Hematopoietic multipotent progenitor cell treated with erythropoietin and hydrocortisone succinate and interleukin-3 and kit ligand, for 8 days (in vitro differentiated cells): ENCODE data around the gene MBL2.

Experiments used
- DNase-seq: peaks from one replicate; pipeline ENCODE4 v3.0.0-alpha.2; 2015

The MBL2 gene

GRCh38 chr10:52771534-52772445 is 794 bp downstream of the MBL2 start:
- no peak for DNase-seq

GRCh38 chr10:52770904-52771303 is 1.7 kb downstream of the MBL2 start:
- DNase-seq, result no peak

- DNase-seq, result no peak
Measured at GRCh38 chr10:52769966-52770365, 2.6 kb downstream of the MBL2 start.

GRCh38 chr10:52768001-52768532 is 4.5 kb downstream of the MBL2 start:
- DNase-seq, result peak; percentile 72

- DNase-seq, result no peak
Measured at GRCh38 chr10:52762088-52762487, 10.5 kb downstream of the MBL2 start.

- peak; percentile 16 for DNase-seq
Measured at GRCh38 chr10:52759154-52759553, 13.4 kb downstream of the MBL2 start.

- no peak for DNase-seq
Measured at GRCh38 chr10:52758406-52758805, 14.2 kb downstream of the MBL2 start.

- no peak for DNase-seq
Measured at GRCh38 chr10:52757773-52758172, 14.8 kb downstream of the MBL2 start.

GRCh38 chr10:52756966-52757365 is 15.6 kb downstream of the MBL2 start:
- no peak for DNase-seq

GRCh38 chr10:52756295-52756694 is 16.3 kb downstream of the MBL2 start:
- DNase-seq, result no peak

- peak; percentile 65 for DNase-seq
Measured at GRCh38 chr10:52755297-52756062, 17.1 kb downstream of the MBL2 start.

GRCh38 chr10:52752801-52753445 is 19.7 kb downstream of the MBL2 start:
- no peak for DNase-seq

- no peak for DNase-seq
Measured at GRCh38 chr10:52752261-52752660, 20.3 kb downstream of the MBL2 start.

- no peak for DNase-seq
Measured at GRCh38 chr10:52751337-52751736, 21.2 kb downstream of the MBL2 start.

GRCh38 chr10:52750629-52751028 is 22.0 kb downstream of the MBL2 start:
- DNase-seq, result no peak

GRCh38 chr10:52747694-52748093 is 24.9 kb downstream of the MBL2 start:
- no peak for DNase-seq

GRCh38 chr10:52746169-52746568 is 26.4 kb downstream of the MBL2 start:
- DNase-seq, result no peak

GRCh38 chr10:52744057-52744805 is 28.4 kb downstream of the MBL2 start:
- no peak for DNase-seq

GRCh38 chr10:52742731-52743130 is 29.9 kb downstream of the MBL2 start:
- DNase-seq, result no peak

GRCh38 chr10:52741851-52742250 is 30.7 kb downstream of the MBL2 start:
- no peak for DNase-seq

- DNase-seq, result peak; percentile 67
Measured at GRCh38 chr10:52740913-52741675, 31.5 kb downstream of the MBL2 start.

GRCh38 chr10:52740155-52740549 is 32.4 kb downstream of the MBL2 start:
- no peak for DNase-seq
